ENCODE data around the gene ADA. TPM values are rescaled to one million over a fixed set of nuclear protein-coding genes. Genes with fewer than 3 reads are reported as not detected.

Gene ADA
- total and polyA plus RNA-seq, 9 of the 15 experiments (the other 6 are each of a cell fraction or from before 2014, with no cell fraction given), result 2.4 to 26.1 (median 5.3) TPM

DNA sequence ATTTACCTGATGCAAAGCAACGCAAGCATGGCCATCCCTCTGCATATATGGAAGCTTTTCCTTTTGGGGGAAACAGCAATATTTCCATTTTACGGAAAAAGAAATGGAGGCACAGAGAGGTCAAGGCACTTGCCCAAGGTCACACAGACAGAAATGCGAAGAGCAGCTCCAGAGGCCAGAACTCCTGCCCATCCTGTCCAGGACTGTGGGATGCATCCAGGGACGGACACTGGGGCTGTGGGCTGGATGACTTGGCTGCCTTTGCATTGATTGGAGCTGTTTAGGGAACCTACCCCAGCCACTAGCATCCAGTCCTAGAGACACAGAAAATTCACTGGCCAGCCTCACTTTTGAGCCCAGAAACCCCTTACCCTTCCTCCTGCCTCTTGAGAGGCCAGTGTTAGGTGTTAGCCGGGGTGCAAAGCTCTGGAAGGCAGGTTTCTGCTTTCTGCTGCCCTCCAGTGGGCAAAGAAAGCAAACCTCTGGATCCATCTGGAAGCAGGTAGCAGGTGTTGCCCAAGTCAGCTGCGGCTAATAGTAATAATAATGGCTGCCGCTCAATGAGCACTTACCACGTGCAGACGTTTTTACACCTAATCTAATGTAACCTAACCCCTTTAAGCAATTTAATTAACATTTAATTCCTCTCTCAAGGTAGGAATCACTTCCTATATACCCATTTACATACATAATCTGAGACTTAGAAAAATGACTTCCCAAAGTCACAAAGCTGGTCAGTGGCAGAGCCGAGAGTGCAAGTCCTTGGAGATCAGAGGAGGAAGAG lies 32.0 kb upstream of the ADA start (continued):
- TF ChIP-seq CAMTA2 (CRISPR knock-in tag; conservative IDR thresholded peaks at IDR 0.05) (no peak), ZNF316 (IDR thresholded peaks at IDR 0.05) (no peak), GTF2B (IDR thresholded peaks at IDR 0.05; ENCODE audit: extremely low read depth, insufficient read length) (no peak), ZNF263 (CRISPR knock-in tag; IDR thresholded peaks at IDR 0.05; ENCODE audit: borderline replicate concordance) (no peak), SRSF7 (optimal IDR thresholded peaks at IDR 0.05; ENCODE audit: low read depth, low read length) (no peak), EP300 (IDR thresholded peaks at IDR 0.05; ENCODE audit: low read length) (no peak), SNIP1 (IDR thresholded peaks at IDR 0.05; ENCODE audit: low read depth) (no peak), ZNF217 (CRISPR knock-in tag; IDR thresholded peaks at IDR 0.05) (no peak), ZNF23 (CRISPR knock-in tag; IDR thresholded peaks at IDR 0.05) (no peak), NONO (IDR thresholded peaks at IDR 0.05; ENCODE audit: low read depth in 2 of 2, low read length in 1 of 2) (no peak)
- TF ChIP-seq, protein P1, sequence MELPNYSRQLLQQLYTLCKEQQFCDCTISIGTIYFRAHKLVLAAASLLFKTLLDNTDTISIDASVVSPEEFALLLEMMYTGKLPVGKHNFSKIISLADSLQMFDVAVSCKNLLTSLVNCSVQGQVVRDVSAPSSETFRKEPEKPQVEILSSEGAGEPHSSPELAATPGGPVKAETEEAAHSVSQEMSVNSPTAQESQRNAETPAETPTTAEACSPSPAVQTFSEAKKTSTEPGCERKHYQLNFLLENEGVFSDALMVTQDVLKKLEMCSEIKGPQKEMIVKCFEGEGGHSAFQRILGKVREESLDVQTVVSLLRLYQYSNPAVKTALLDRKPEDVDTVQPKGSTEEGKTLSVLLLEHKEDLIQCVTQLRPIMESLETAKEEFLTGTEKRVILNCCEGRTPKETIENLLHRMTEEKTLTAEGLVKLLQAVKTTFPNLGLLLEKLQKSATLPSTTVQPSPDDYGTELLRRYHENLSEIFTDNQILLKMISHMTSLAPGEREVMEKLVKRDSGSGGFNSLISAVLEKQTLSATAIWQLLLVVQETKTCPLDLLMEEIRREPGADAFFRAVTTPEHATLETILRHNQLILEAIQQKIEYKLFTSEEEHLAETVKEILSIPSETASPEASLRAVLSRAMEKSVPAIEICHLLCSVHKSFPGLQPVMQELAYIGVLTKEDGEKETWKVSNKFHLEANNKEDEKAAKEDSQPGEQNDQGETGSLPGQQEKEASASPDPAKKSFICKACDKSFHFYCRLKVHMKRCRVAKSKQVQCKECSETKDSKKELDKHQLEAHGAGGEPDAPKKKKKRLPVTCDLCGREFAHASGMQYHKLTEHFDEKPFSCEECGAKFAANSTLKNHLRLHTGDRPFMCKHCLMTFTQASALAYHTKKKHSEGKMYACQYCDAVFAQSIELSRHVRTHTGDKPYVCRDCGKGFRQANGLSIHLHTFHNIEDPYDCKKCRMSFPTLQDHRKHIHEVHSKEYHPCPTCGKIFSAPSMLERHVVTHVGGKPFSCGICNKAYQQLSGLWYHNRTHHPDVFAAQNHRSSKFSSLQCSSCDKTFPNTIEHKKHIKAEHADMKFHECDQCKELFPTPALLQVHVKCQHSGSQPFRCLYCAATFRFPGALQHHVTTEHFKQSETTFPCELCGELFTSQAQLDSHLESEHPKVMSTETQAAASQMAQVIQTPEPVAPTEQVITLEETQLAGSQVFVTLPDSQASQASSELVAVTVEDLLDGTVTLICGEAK (IDR thresholded peaks at IDR 0.05), result no peak
- TF ChIP-seq, protein P1 (CRISPR knock-in tag; IDR thresholded peaks at IDR 0.05), result no peak
- TF ChIP-seq, protein P2, sequence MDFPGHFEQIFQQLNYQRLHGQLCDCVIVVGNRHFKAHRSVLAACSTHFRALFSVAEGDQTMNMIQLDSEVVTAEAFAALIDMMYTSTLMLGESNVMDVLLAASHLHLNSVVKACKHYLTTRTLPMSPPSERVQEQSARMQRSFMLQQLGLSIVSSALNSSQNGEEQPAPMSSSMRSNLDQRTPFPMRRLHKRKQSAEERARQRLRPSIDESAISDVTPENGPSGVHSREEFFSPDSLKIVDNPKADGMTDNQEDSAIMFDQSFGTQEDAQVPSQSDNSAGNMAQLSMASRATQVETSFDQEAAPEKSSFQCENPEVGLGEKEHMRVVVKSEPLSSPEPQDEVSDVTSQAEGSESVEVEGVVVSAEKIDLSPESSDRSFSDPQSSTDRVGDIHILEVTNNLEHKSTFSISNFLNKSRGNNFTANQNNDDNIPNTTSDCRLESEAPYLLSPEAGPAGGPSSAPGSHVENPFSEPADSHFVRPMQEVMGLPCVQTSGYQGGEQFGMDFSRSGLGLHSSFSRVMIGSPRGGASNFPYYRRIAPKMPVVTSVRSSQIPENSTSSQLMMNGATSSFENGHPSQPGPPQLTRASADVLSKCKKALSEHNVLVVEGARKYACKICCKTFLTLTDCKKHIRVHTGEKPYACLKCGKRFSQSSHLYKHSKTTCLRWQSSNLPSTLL (IDR thresholded peaks at IDR 0.05), result no peak
- TF ChIP-seq, protein P3, sequence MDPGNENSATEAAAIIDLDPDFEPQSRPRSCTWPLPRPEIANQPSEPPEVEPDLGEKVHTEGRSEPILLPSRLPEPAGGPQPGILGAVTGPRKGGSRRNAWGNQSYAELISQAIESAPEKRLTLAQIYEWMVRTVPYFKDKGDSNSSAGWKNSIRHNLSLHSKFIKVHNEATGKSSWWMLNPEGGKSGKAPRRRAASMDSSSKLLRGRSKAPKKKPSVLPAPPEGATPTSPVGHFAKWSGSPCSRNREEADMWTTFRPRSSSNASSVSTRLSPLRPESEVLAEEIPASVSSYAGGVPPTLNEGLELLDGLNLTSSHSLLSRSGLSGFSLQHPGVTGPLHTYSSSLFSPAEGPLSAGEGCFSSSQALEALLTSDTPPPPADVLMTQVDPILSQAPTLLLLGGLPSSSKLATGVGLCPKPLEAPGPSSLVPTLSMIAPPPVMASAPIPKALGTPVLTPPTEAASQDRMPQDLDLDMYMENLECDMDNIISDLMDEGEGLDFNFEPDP (CRISPR knock-in tag; IDR thresholded peaks at IDR 0.05), result no peak
